Stimulated activated CD4-positive, alpha-beta T cell treated with anti-CD3 and anti-CD28 coated beads, Interleukin-15, amount 100 ng/mL, for 24 hours (primary cell): ENCODE measurements around the gene AP2A2.

Experiments
- DNase-seq: peaks from one replicate; pipeline ENCODE4 v3.0.0-alpha.2; 2020

The AP2A2 gene

DNA sequence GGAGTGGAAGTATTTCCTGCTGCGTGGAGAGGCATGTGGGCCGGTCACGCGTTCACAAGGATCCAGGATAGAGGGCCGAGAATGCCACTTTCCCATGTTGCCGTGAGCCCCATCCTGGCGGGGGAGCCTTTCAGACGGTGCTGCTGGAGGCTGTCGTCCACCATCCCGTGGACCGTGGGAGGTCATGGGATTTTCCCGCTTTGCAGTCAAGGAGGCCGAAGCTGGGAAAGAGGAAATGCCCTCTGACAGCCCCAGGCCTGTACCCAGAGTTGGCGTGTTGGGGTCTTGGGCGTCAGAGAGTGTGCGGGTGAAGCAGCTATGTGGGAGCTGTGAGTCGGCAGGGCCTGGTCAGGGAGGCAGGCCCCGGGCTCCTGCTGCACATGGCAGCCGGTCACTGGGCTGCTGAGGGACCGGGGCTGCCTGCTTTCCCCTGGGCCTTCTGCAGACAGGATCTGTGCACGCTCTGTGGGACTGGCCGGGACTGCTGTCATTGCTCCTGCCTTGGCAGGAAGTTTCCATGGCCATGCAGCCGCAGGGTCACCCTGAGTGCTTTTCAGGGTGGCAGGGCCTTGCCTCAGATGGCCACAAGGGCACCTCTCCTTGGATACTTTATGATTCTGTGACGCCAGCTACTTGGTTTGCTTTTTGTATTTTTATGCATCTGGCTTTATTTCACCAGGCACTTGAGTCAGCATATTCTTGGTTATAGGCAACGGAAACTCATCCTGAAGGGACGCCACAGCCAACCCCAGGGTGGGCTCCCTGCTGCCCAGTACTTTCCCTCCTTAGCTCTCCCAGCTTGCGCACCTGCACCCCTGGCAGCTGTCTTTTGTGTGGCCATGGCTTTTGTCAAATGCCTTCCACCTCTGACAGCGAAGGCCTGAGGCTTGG lies 52.4 kb downstream of the AP2A2 start:
- DNase-seq, result no peak

DNA sequence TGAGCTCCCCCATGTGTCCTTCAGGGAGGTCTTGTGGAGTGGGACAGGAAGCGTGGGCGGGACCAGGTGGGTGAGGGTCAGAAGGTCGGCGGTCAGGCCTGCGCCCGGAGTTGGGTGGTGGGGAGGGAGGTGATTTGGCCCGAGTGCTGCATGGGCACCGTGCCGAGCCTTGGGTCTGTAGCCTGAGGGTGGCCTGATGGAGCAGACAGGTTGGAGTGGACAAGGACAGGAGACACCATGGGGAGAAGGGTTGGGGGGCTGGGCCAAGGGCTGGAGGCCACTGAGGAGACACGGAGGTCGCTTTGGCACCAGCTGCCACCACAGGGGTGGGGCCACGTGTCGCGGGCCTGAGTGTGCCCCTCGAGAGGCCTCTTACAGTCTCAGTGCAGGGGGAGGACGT lies 53.1 kb downstream of the AP2A2 start:
- no peak for DNase-seq

DNA sequence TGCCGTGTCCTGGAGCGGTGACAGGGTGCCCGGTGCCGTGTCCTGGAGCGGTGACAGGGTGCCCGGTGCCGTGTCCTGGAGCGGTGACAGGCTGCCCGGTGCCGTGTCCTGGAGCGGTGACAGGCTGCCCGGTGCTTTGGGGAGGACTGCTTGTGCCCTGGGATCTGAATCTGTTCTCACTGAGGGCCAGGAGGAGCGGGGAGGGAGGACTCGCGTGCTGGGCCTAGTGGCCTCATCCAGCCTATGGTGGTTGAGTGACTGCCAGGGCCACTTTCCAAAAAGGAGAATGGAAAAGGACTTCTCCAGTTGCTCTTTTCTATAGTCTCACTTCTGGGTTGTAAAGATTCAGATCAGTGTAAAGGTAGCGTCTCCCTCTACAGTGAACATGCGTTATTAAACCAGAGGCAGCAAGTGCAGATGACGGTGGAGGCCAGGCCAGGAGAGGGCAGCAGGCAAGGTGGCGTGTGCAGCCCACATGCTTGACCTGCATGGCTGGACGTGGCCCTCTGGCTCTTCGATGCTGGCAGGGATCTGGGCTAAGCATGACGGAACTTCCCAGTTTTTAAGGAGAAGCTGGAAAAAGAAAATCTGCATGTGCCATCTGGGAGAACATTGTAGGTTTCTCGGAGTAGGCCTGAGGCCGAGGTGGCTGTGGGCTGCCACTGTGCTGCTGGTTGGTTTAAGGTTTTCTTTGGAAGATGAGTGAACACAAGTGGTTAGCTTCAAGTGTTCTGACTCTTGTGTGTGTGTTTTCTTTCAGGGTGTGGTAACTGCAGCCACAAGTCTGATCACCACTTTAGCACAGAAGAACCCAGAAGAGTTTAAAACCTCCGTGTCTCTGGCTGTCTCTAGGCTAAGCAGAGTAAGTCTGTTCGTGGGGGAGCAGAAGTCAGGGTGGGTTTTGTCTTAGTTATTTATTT lies 55.0 kb downstream of the AP2A2 start:
- no peak for DNase-seq

DNA sequence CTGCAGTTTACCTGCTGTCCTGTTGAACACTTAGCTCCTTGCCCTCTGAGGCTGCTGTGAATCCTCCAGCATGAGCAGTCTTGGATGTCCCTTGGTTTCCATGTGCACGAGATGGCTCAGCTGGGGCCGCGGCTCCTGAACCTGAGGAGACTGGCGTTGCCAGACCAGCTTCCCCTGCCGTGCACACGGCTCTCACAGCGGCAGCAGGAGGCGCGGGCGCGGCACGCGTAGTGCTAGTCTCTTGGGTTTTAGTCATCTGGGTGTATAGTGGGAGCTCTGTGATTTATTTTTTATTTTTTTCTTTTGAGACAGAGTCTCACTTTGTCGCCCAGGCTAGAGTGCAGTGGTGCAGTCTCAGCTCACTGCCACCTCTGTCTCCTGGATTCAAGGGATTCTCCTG lies 56.1 kb downstream of the AP2A2 start:
- no peak for DNase-seq

DNA sequence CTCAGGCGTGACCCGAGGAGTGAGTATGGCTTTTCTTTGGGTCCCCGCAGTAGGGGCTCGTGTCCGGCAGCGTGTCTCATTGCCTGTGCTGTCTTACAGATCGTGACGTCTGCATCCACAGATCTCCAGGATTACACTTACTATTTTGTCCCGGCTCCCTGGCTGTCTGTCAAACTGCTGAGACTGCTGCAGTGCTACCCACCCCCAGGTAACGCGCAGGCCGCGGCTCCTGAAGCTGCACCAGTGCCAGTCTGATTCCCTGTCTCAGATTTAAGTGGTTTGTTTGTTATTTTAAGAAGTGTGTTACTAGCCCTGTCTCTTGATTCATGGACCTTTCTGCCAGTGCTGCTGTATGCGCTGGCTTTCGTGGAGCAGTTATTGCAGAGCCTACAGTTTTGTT lies 58.9 kb downstream of the AP2A2 start:
- no peak for DNase-seq

DNA sequence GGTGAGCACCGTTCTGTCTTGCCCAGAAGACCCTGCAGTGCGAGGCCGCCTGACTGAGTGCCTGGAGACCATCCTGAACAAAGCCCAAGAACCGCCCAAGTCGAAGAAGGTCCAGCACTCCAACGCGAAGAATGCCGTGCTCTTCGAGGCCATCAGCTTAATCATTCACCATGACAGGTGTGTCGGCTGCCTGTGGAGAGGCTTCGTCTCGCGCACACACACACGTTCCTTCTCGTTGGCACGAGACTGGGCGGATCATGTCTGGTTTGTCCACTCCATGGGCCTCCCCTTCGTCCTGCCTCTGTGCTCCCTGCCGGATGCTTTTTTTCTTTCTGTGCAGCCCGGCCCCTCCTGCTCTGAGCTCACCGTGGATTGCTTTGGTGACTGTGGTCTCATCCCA lies 59.7 kb downstream of the AP2A2 start:
- no peak for DNase-seq

DNA sequence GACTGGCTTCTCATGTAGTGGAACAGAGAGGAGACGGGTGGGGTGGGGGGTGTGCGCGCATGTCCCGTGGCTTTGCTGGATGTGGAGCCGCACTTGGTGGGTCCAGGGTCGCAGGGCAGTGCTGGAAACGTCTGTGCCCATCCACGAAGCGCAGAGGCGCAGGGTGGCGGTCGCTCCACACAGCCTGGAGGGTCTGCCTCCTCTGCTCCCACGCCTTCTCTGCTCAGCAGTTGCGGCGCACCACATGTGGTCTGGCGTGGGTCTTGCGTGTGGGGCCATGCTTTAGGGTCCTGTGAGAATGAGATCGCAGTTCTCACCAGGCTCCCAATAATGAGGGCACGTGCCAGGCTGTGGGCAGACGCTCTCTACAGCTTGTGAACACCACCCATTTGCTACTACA lies 60.2 kb downstream of the AP2A2 start:
- DNase-seq, result no peak

DNA sequence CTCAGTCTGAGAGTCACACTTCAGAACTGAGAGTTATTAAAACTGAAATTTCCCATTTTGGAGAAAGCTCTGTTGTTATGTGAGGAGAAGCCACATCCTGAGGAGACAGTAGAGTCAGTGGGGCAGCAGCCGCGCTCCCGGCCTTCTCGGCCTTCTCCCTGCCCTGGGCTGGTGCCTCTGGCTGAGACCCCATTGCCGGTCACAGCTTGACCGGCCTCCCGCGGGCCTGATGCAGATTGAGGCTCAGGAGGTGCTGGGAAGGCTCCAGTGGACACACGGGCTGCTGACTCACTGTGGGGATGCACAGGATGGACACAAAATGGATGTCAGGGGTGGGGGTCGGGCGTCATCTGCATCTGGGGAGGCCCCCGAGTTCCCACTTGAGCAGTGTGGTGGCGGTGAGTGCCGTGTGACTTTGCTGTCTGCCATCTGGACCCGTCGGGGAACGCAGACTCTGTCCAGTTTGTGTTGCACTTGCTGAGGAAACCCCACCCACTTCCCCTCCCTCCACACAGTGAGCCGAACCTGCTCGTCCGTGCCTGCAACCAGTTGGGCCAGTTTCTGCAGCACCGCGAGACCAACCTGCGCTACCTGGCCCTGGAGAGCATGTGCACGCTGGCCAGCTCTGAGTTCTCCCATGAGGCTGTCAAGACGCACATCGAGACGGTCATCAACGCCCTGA lies 60.7 kb downstream of the AP2A2 start:
- no peak for DNase-seq

DNA sequence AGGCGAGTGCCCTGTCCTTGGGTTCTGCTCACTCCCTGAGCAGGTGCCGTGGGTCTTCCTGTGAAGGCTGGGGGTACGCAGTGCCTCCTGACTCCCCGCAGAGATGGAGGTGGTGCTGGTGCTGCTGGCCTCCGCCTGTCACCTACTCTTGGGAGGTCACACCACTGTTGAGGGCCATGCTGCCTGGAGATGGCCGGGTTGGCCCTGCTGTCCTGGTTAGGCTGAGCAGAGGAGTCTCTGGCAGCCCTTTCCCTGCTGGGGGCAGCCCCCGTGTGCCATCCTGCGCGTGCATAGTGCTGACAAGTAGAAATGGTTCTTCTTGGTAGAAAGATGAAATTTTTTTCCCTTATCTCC lies 61.3 kb downstream of the AP2A2 start:
- no peak for DNase-seq

DNA sequence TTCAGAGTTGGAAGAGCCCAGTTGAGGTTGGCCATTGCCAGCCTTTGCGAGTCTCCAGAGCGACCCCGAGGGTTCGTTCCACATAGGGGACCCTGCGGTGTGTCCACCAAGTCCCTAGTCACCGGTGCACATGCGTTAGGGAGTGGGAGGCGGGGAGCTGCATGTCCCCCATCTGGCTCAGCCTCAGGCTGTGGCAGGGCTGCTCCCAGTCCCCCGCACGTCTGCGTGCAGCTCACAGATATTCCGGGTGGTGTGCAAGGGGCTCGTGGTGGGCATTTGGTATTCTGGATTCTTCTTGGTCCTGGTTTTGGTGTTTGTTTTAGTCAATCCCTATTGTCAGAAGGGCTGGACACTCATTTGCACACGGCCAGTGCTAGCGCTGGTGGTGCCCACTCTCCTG lies 62.0 kb downstream of the AP2A2 start:
- no peak for DNase-seq

DNA sequence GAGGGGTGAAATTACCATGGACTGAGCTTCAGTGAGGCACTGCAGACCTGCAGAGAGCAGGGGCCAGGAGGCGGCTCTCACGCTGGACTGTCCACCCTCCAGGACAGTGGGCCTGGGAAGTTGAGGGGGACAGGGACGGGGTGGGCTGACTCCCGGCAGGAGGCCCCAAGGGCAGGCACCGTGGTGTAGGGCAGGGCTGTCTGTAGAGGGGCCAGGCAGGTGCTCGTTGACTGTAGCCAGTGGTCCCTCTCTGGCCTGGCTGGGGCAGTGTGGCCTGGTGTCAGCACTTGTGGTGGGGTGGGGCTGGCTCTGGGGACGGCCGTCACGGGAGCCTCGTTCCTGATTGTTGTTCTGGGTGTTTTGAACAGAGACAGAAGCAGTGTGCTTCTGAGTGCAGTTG lies 64.4 kb downstream of the AP2A2 start:
- DNase-seq, result no peak

DNA sequence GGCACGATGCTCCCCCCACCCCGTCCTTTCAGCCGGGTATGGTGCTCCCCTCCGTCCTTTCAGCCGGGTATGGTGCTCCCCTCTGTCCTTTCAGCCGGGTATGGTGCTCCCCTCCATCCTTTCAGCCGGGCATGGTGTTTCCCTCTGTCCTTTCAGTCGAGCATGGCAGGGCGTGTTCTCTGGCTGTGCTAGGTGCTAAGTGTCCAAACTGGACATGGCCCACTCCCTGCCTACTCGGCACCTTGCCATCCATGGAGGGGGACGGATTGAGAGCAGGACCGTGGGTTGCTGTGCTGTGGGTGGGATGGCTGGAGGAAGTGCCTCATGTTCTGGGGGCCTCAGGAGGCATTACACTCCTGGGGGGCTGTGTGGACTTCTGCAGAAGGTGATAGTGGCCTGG lies 65.4 kb downstream of the AP2A2 start:
- no peak for DNase-seq

DNA sequence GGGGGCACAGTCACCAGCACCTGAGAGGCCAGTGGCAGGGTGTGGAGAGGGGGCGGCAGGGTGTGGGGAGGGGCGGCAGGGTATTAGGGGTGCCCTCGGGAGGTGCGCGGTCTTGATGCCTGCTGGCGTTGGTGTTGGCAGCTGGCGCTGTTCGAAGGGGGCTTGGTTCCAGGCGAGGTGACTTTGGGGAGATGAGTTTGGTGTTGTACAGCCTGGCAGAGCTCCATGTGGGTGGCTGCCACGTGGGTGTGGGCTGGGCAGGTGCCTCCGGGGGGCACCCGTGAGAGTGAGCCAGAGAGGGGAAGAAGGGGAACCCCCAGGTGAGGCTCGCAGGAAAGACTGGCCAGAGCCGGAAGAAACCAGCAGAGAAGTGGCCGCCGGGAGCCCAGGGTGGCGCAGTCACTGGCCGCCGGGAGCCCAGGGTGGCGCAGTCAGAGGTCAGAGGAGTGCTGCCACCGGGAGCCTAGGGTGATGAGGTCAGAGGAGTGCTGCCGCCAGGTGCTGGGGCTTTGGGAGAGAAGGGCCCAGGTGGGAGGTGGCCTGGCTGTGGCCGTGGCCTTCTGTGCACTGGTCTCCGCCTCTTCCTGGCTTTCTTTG lies 66.1 kb downstream of the AP2A2 start:
- DNase-seq, result no peak

DNA sequence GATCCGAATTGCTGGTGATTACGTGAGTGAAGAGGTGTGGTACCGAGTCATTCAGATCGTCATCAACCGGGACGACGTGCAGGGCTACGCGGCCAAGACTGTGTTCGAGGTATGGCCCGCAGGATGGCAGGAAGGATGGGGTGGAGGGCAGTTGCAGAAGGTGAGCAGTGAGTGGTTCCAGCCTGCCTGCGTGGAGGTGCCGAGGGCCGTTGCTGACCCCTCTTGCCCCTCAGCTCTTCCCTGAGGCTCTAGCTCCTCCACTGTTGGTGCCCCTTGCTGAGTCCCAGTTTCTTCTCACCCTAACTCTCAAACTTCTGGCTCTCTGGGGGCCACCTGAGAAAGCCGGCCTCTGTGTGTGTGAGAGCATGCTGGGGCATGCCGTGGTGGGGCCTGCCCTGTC lies 66.9 kb downstream of the AP2A2 start:
- no peak for DNase-seq

DNA sequence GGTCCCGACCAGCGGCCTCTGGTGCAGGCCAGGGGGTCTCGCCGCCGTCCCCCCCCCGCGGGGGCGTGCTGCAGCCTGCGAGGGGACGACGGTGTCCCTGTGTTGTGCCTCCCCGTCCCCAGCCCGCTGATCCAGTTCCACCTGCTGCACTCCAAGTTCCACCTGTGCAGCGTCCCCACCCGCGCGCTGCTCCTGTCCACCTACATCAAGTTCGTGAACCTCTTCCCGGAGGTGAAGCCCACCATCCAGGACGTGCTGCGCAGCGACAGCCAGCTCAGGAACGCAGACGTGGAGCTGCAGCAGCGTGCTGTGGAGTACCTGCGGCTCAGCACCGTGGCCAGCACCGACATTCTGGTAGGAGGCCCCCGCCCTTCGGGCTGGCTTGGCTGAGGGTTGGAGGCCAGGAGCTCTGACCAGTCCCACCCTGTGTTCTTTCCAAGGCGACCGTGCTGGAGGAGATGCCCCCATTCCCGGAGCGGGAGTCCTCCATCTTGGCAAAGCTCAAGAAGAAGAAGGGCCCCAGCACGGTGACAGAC lies 68.0 kb downstream of the AP2A2 start:
- DNase-seq, result no peak

DNA sequence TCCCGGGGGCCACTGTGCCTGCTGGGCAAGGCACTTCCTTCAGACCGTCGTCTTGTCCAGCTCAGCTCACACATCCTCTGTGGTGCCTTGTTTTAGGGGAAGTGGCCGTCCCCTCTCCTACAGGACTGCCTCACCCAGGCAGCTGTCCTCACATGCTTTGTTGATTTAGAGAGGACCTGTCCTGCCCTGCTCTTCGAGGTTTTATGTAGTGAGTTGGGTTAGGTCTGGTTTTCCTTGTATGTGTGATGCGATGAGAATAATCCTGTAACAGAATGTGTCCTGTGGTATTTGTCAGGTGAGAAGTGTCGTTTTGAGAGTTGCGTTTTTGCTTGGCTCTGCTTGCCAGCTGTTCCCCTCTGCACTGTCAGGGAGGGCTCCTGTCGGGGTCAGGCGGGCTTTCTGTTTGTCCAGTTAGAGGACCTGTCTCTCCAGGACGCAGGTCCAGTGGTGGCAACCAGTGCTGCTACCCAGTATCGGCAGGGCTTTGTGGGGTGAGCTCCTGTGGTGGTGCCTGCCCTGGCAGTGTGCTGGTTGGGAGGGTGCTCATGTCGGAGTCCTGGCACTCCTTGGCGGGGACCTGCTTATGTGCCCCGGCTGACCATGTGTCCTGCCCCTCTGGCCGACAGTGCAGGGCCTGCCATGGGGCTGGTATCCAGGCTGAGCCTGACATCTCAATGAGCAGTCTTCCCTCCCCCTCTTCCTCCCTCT lies 69.5 kb downstream of the AP2A2 start:
- DNase-seq, result no peak

DNA sequence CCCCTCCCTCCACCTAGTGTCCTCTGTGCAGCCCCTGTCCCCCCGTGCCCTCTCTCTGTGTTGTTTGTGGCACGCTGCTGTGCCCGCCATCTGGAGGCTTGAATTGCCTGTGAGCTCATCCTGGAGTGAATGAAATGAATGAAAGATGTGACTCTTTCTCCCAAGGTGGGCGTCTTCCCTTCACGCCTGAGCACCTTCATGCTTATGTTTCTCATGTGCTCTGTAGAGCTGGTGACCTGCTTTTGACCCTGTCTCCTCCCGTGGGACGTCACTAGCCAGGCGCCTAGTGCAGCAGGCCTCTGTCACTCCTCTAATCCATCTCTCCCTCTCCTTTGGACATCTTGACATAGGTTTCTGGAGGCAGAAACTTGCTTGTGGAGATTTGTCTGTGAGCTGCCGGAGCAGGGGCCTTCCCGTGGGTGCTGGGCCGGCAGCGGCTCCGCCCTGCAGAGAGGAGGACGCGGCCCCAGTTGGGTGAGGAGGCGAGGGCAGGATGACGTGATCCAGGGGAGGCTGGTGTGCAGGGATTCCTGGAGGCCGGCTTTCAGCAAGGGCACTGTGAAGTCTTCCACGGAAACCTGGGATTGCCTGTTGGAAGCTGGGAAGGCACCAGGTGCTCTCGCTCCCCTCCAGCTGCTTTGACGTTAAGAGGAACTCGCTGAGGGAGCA lies 70.2 kb downstream of the AP2A2 start:
- DNase-seq, result no peak

DNA sequence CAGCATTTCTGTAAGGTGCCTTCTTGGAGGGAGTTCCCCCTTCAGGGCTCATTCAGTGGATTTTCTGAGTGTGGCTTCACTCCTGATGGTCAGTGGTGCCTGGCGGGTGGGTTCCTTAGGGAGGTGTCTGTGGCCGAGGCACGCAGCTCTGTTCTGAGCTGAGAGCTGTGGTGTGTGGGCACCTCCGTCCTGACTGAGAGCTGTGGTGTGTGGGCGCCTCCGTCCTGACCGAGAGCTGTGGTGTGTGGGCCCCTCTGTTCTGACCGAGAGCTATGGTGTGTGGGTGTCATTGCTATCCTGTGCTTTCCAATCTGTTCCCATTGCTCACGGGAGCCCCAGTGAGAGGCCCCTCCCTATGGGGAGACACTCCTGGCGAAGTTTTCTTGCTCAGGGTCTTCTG lies 71.0 kb downstream of the AP2A2 start:
- no peak for DNase-seq

DNA sequence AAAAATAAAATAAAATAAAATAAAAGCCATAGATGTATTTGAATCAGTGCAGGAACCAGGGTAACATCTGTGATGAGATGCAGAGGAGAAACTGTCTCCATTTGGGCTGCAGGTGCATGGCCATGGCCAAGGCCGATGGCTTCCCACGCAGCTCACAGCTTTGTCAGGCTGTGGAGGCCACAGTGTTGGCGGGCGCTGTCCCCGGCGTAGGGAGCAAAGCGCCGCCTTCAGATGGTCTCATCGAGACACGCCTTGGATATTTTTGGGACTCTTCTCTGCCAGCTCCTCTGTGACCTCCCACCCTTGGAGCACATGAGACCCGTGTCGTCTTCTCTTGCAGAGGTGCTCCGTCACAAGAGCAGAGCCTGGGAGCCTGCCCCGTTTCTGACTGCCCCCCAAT lies 72.2 kb downstream of the AP2A2 start:
- DNase-seq, result no peak

DNA sequence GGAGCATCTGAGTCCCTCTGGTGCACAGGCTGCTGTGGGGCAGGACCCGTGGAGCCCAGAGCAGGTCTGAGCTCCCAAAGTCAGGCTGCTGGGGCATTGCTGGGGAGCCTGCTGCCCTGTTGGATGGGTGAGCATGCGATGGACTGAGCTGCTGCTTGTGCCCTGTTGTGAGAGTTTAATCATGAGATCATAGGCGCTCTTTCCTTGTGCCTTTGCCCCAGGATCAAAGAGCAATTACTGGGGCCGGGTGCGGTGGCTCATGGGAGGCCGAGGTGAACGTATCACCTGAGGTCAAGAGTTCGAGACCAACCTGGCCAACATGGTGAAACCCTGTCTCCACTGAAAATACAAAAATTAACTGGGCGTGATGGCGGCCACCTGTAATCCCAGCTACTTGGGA lies 73.3 kb downstream of the AP2A2 start:
- no peak for DNase-seq
